GM19324 (cell line): Measurements from ENCODE around the gene PIP4K2A.
A peak's percentile ranks its signal among the peaks of the same experiment; 100 is the strongest.
"Not testable (repeated sequence)": the region's sequence is repeated elsewhere in the genome, so short reads cannot be mapped to it uniquely, and the experiment has no call there.

Experiments used
- ATAC-seq: cut with Tn5 transposase; IDR thresholded peaks from one replicate; pipeline ENCODE4 v1.9.1; 2021; ENCODE audit warnings: mild to moderate bottlenecking, moderate library complexity; ENCODE audit not compliant: unreplicated experiment, low FRiP score

Gene PIP4K2A

DNA sequence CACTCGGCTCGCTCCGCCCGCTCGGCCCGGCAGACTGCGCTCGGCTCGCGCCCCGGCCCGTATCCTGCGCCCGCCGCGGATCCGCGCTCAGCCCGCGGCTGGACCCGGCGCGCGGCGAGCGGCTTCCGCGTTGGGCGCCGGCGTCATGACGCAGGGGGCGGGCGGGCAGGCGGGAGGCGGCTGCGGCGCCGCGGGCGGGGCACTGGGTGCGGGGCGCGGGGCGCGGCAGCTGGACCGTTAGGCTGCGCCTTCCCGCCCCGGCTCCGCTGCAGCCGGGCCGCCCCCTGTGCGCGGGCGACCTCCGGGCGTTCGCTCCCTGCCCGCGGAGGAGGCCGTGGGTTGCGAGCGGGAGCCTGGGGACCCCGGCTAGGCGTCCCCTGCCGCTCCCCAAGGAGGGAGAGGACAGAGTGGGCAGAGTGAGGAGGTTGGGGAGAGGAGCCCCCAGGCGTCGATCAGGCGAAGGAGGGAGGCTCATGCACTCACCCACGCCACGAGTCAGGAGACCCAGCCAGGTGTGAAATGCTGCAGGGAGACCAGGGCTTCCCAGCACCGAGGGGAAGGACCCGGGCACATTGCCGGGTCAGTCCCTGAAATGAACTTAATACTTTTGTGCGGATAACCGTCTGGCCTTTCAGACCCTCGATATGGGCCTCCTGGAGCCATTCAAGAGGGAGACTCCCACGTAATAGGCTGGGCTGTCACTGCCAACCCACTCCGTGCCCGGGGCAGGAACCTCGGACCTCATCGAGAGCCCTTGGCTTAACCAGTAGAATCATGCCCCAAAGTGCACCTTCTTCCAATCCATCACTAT, at the start of gene PIP4K2A:
Gene PIP4K2A (minus strand): TSS at position 100 of the 811 bp plus-strand sequence. CDS start 252 bp downstream, outside the sequence.
- peak; percentile 83 for ATAC-seq

DNA sequence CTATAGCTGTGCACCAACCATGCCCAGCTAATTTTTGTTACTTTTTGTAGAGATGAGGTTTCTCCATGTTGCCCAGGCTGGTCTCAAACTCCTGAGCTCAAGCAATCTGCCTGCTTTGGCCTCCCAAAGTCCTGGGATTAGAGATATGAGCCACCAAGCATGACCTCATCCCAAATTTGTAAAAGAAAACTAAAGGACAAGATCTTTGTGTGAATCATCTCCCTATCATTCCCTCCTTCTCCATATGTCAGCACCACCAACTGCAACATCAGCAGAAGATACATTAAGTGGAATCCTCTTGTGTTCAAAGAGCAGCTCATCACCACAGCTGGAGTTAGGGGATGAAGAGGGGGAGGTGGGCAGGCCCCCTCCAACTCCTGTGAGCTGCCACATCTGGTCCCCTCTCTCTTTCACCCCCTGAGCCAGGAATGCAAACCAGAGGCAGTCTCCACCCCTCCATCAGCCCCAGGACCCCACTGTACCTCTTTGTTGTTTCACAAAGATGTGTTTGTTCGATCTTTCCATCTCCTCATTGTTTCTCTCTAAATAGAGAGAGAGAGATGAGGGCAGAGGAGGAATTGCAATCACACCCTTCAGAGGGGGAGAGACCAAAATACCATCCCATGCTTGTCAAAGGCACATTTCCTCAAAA, 47.3 kb upstream of the PIP4K2A start:
- ATAC-seq: no peak

DNA sequence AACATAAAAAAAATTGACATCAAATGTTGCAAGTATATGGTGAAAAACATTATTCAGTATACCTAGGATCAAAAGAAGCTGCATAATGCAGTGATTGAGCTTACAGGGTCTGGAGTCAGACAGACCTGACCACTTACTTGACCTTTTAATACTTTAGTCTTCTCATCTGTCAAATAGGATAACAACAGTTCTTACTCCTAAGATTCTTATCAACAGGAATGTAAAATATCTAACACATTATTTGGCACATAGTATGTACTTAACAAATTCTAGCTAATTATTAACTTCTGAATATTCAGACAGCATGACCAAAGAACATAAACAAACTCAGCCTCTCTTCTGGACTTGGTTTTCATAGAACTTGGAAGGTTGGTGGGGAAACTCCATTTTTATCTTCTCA, 45.6 kb upstream of the PIP4K2A start:
- no peak for ATAC-seq

DNA sequence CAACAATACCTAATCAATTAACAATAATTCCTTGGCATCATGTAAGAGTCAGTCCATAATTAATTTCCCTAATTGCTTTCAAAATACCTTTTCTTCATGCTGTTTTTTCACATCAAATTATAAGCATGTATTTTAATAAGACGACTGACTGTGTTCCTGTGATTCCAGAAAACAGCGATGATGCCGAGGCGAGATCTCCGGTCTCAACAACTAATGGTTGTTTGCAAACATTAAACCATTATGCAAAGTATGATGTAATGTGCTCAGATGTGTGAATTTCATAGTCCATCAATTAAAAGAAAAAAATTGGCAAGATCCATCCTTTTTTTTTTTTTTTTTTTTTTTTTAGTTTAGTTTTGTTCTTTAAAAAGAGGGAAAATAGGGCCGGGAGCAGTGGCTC, 44.5 kb upstream of the PIP4K2A start:
- ATAC-seq: no peak

- ATAC-seq: no peak
Observed at GRCh38 chr10:22754296-22754695, 39.9 kb upstream of the PIP4K2A start.

- no peak for ATAC-seq
Observed at GRCh38 chr10:22753786-22754185, 39.4 kb upstream of the PIP4K2A start.

DNA sequence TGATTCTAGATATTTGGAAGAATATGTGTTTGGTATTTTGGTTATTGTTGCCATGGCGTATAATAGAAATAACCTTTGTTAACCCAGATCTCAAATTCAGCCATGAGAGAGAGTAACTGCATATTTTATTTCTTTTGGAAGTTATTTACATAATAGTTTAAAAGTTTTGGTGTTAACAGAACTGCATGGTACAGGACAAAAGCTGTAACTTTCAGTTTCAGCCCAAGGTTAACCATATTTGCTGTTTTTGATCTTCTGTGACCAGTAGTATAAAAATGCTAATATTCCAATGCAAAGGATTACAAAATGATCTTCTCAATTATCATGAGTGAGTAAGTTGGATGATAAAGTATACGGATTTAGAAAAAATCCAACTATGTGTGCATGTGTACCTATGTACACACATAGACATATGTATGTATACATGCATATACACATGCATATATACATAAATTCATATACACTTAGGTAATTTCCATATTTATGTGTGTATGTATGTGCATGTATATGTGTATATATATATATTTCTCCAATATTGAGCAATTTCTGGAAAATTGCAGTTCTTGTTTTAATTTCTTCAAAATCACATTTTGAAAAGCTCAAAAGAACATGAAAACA, 38.0 kb upstream of the PIP4K2A start:
- ATAC-seq: no peak

- no peak for ATAC-seq
Observed at GRCh38 chr10:22750131-22750530, 35.8 kb upstream of the PIP4K2A start.

DNA sequence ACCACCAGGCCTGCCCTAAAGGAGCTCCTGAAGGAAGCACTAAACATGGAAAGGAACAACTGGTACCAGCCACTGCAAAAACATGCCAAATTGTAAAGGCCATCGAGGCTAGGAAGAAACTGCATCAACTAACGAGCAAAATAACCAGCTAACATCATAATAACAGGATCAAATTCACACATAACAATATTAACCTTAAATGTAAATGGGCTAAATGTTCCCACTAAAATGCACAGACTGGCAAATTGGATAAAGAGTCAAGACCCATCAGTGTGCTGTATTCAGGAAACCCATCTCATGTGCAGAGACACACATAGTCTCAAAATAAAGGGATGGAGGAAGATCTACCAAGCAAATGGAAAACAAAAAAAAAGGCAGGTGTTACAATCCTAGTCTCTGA, 30.5 kb upstream of the PIP4K2A start:
- not testable (repeated sequence) for ATAC-seq

GRCh38 chr10:22742678-22743077, 28.3 kb upstream of the PIP4K2A start:
- peak; percentile 90 for ATAC-seq

DNA sequence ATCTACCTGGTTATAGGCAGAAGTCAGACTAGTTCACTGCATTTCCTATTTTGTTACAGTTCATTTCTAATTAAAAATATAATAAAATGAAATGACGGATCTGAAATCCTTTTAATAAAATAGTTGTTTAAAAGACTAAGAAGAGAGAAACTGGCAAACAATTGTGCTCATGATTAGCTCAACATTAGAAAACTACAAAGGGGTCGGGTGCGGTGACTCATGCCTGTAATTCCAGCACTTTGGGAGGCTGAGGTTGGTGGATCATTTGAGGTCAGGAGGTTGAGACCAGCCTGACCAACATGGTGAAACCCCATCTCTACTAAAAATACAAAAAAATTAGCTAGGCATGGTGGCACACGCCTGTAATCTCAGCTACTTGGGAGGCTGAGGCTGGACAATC, 27.3 kb upstream of the PIP4K2A start:
- not testable (repeated sequence) for ATAC-seq

- ATAC-seq: no peak
Observed at GRCh38 chr10:22740180-22740579, 25.8 kb upstream of the PIP4K2A start.

- no peak for ATAC-seq
Observed at GRCh38 chr10:22737587-22737986, 23.2 kb upstream of the PIP4K2A start.

GRCh38 chr10:22736134-22736533, 21.8 kb upstream of the PIP4K2A start:
- no peak for ATAC-seq

DNA sequence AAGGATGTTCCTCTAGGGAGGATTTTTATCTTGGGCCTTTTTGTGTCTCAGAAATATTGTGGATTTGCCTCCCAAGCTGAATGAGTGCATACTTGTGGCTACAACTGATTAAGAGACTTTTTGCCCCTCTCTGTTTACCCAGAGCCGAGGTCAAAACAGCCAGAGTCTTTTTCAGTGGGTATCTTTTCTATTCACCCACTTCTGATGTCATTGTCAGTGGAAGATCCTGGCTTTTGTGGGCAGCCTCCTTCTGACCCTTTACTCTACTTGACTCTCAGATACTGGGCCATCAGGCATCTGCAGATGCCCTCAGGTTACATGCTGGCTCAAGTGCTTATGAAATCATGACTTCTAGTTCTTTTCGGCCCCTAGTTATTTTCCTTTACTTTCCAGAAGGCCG, 19.6 kb upstream of the PIP4K2A start:
- ATAC-seq: no peak

- ATAC-seq: no peak
Observed at GRCh38 chr10:22727663-22728062, 13.3 kb upstream of the PIP4K2A start.

GRCh38 chr10:22727112-22727511, 12.7 kb upstream of the PIP4K2A start:
- ATAC-seq: no peak

GRCh38 chr10:22724773-22725172, 10.4 kb upstream of the PIP4K2A start:
- no peak for ATAC-seq

DNA sequence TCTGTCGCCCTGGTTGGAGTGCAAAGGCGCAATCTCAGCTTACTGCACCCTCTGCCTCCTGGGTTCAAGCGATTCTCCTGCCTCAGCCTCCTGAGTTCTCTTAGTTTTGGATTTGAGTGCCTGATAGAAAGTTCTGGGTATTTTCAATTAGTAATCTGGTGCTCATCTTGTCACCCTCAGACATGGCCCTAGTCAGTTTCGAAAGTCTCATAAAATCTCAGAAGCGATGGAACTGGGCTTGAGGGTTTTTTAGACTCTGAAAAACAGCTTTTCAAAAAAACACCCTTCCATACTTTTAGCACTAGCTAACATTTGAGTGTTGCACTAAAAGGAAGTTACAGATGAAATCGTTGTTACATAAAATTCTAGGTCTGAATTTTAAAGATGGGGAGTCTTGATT, 9.4 kb upstream of the PIP4K2A start:
- peak; percentile 47 for ATAC-seq

GRCh38 chr10:22723343-22723779, 9.0 kb upstream of the PIP4K2A start:
- ATAC-seq: peak; percentile 76

GRCh38 chr10:22722626-22723169, 8.3 kb upstream of the PIP4K2A start:
- no peak for ATAC-seq
